BJ (cell line): ENCODE results near the gene CDH23. TPM values are rescaled to one million over a fixed set of nuclear protein-coding genes. Genes with fewer than 3 reads are reported as not detected.

ENCODE experiments used
- CTCF ChIA-PET: fragments of 350-600 bp; formaldehyde crosslinking; extraction: SDS; loops from one replicate; lab custom pipeline; 2021; ENCODE audit warnings: antibody characterized with exemption, inconsistent platforms; lab: Yijun Ruan, JAX
- POLR2A ChIA-PET: fragments of 300-600 bp; sonication (Branson Sonifier 250); formaldehyde crosslinking; extraction: SDS; loops from one replicate; lab custom pipeline; 2021; ENCODE audit warnings: antibody characterized with exemption; lab: Charles Lee
- DNase-seq: peaks from one replicate; pipeline ENCODE4 v3.0.0-alpha.2; 2011; ENCODE audit warnings: low read depth
- H3K27me3 ChIP-seq: 2 replicates; pipeline ENCODE4 v1.6.0; 2011; ENCODE audit warnings: low read length; ENCODE audit not compliant: control insufficient read depth, insufficient read depth
- H3K36me3 ChIP-seq: 2 replicates; pipeline ENCODE4 v1.5.1; 2011; ENCODE audit warnings: low read length; ENCODE audit not compliant: control insufficient read depth, insufficient read depth
- H3K4me3 ChIP-seq: 2 replicates; pipeline ENCODE4 v1.5.1; 2011; ENCODE audit warnings: low read depth, mild to moderate bottlenecking, control low read depth, low read length
- CTCF ChIP-seq: IDR thresholded peaks from 2 replicates; pipeline ENCODE4 v1.5.1; 2011; ENCODE audit warnings: low read depth, mild to moderate bottlenecking, control low read depth, inconsistent platforms, low read length, moderate library complexity; ENCODE audit not compliant: insufficient read depth
- polyA plus RNA-seq: library from polyadenylated mRNA; depleted of rRNA; stranded (reverse); fragments of >200 nt; gene quantifications from 2 replicates; pipeline ENCODE4 v1.2.3, GENCODE V29; 2011

CDH23 gene
- polyA plus RNA-seq, 1 experiment = 0.05 TPM

GRCh38 chr10:71812913-71813590, 416.3 kb downstream of the CDH23 start:
- no peak for DNase-seq
- no peak overlapping the region for H3K4me3 ChIP-seq
- TF ChIP-seq CTCF = no peak
- ChIA-PET CTCF (interaction anchor here (0.5 to 4.8 kb wide), 26 partner anchors 9 to 499 kb away, joined by 3 to 23 read pairs (median 4); partner anchors contain the start of genes SLC29A3 and VSIR), POLR2A (no interaction called here)
- no peaks in the 10 kb centered on the region for H3K27me3 ChIP-seq
- H3K36me3 ChIP-seq = peaks cover 25% of the 10 kb centered on the region

GRCh38 chr10:71814922-71815411, 418.2 kb downstream of the CDH23 start:
- no peak for DNase-seq
- Histone ChIP-seq H3K27me3 (no peaks in the 10 kb centered on the region), H3K4me3 (no peak overlapping the region), H3K36me3 (peaks cover 41% of the 10 kb centered on the region)
- ChIA-PET POLR2A (no interaction called here), CTCF (interaction anchor here (0.5 to 4.8 kb wide), 8 partner anchors 15 to 1427 kb away, joined by 3 to 23 read pairs (median 4); partner anchors contain the start of genes C10orf105 and VSIR)
- TF ChIP-seq CTCF = no peak

- Histone ChIP-seq H3K27me3 (no peaks in the 10 kb centered on the region), H3K4me3 (no peak overlapping the region), H3K36me3 (peaks cover 46% of the 10 kb centered on the region)
- no peak for TF ChIP-seq CTCF
- POLR2A ChIA-PET = no interaction called here
- CTCF ChIA-PET = interaction anchor here (0.5 to 4.8 kb wide), 6 partner anchors 21 to 1428 kb away, joined by 3 to 17 read pairs (median 4); no protein-coding TSS in a partner anchor
- DNase-seq = no peak
Measured at GRCh38 chr10:71815515-71816130, 418.9 kb downstream of the CDH23 start.

- no peak for DNase-seq
Measured at GRCh38 chr10:71816421-71816851, 419.7 kb downstream of the CDH23 start.

More at GRCh38 chr10:71816421-71816851, 419.7 kb downstream of the CDH23 start:
- no peak for TF ChIP-seq CTCF
- no peak overlapping the region for H3K4me3 ChIP-seq
- peaks cover 53% of the 10 kb centered on the region for H3K36me3 ChIP-seq
- no peaks in the 10 kb centered on the region for H3K27me3 ChIP-seq
- POLR2A ChIA-PET = no interaction called here
- CTCF ChIA-PET = interaction anchor here (1.1 to 4.8 kb wide), 6 partner anchors 20 to 501 kb away, joined by 3 to 17 read pairs (median 4); partner anchors contain the start of gene VSIR
